Activated naive CD4-positive, alpha-beta T cell treated with anti-CD3 and anti-CD28 coated beads for 36 hours (primary cell): Measurements from ENCODE around the gene CCT6B. TPM values are rescaled to one million over a fixed set of nuclear protein-coding genes. Genes with fewer than 3 reads are reported as not detected.
"Not testable (repeated sequence)": the region's sequence is repeated elsewhere in the genome, so short reads cannot be mapped to it uniquely, and the experiment has no call there.

Source experiments
- CTCF ChIA-PET: fragments of 350-600 bp; sonication (Branson Sonifier 250); formaldehyde crosslinking; loops from one replicate; lab custom pipeline; 2021; ENCODE audit warnings: antibody characterized with exemption; lab: Charles Lee
- DNase-seq: peaks from one replicate; pipeline ENCODE4 v3.0.0-alpha.2; 2020
- H3K27ac Mint-ChIP-seq: one replicate; pipeline ENCODE4 v1.8.0; 2021; ENCODE audit warnings: mild to moderate bottlenecking, mixed read lengths
- H3K27me3 Mint-ChIP-seq: one replicate; pipeline ENCODE4 v1.8.0; 2021; ENCODE audit warnings: low read depth, mixed read lengths
- H3K36me3 Mint-ChIP-seq: one replicate; pipeline ENCODE4 v1.8.0; 2021; ENCODE audit warnings: low read depth, mixed read lengths
- H3K4me1 Mint-ChIP-seq: one replicate; pipeline ENCODE4 v1.8.0; 2021; ENCODE audit warnings: low read depth, mixed read lengths
- H3K4me3 Mint-ChIP-seq: one replicate; pipeline ENCODE4 v1.8.0; 2021; ENCODE audit warnings: mild to moderate bottlenecking, moderate library complexity, mixed read lengths
- H3K9me3 Mint-ChIP-seq: one replicate; pipeline ENCODE4 v1.8.0; 2021; ENCODE audit warnings: mixed read lengths
- intact Hi-C: fragments of 100-400 bp; cut with micrococcal nuclease; formaldehyde crosslinking; loops from one replicate; pipeline ENCODE4 v1.15.1; 2023
- total RNA-seq, 2 experiments: library from RNA; stranded (reverse); gene quantifications; one replicate each; pipeline ENCODE4 v1.2.3, GENCODE V29; 2021

The CCT6B gene
- 1 to 10 TPM in 1 of 2 experiments, under 1 TPM in 1; 0.69 to 1.5 TPM for total RNA-seq

GRCh38 chr17:34961093-34961911 lies at the start of gene CCT6B, which contains the start of gene ZNF830:
CCT6B (minus strand) TSS chr17:34961460; CDS start chr17:34961393, 67 bp downstream.
ZNF830 (plus strand) TSS chr17:34961540; CDS start chr17:34961567, 27 bp downstream.
- H3K9me3 Mint-ChIP-seq, result no peaks in the 10 kb centered on the region
- H3K4me1 Mint-ChIP-seq, result peaks cover 22% of the 10 kb centered on the region
- DNase-seq, result peak; percentile 97
- H3K36me3 Mint-ChIP-seq, result peaks cover 13% of the 10 kb centered on the region
- peak within 1 kb of the TSS; percentile 98 for H3K27ac Mint-ChIP-seq
- CTCF ChIA-PET, result interaction anchor here (0.6 kb wide), 1 partner anchor 73 kb away, joined by 3 read pairs; no protein-coding TSS in a partner anchor
- peak within 1 kb of the TSS; percentile 99 for H3K4me3 Mint-ChIP-seq
- intact Hi-C loops, result loop anchor here (1.0 to 5.0 kb wide), 3 partner anchors 19 to 846 kb away; partner anchors contain the start of genes LIG3 and TAF15
- no peaks in the 10 kb centered on the region for H3K27me3 Mint-ChIP-seq

GRCh38 chr17:35010093-35010492 lies 48.8 kb upstream of the CCT6B start:
- Mint-ChIP-seq H3K4me1 (no peaks in the 10 kb centered on the region), H3K27me3 (no peaks in the 10 kb centered on the region), H3K36me3 (peaks cover 12% of the 10 kb centered on the region), H3K4me3 (no peak overlapping the region), H3K27ac (peak overlapping the region; percentile 12), H3K9me3 (no peaks in the 10 kb centered on the region)
- CTCF ChIA-PET, result interaction anchor here (0.6 to 1.1 kb wide), 4 partner anchors 13 to 590 kb away, joined by 3 read pairs; no protein-coding TSS in a partner anchor
- intact Hi-C loops, result no loop called here
- no peak for DNase-seq

GRCh38 chr17:35006961-35007360 lies 45.7 kb upstream of the CCT6B start:
- no peaks in the 10 kb centered on the region for H3K9me3 Mint-ChIP-seq
- CTCF ChIA-PET, result no interaction called here

GRCh38 chr17:35006345-35006744 lies 45.1 kb upstream of the CCT6B start:
- Mint-ChIP-seq H3K27ac (no peak overlapping the region), H3K4me1 (no peaks in the 10 kb centered on the region), H3K36me3 (peaks cover 19% of the 10 kb centered on the region), H3K4me3 (no peak overlapping the region), H3K27me3 (no peaks in the 10 kb centered on the region), H3K9me3 (no peaks in the 10 kb centered on the region)
- no peak for DNase-seq
- intact Hi-C loops, result no loop called here
- CTCF ChIA-PET, result no interaction called here

More at GRCh38 chr17:35006961-35007360, 45.7 kb upstream of the CCT6B start:
- no peaks in the 10 kb centered on the region for H3K4me1 Mint-ChIP-seq
- no peak overlapping the region for H3K4me3 Mint-ChIP-seq
- H3K27me3 Mint-ChIP-seq, result no peaks in the 10 kb centered on the region
- no peak overlapping the region for H3K27ac Mint-ChIP-seq
- peaks cover 19% of the 10 kb centered on the region for H3K36me3 Mint-ChIP-seq
- intact Hi-C loops, result no loop called here
- no peak for DNase-seq

GRCh38 chr17:35003778-35004177 lies 42.5 kb upstream of the CCT6B start:
- CTCF ChIA-PET, result interaction anchor here (0.5 to 2.0 kb wide), 3 partner anchors 19 to 108 kb away, joined by 3 to 7 read pairs (median 3); no protein-coding TSS in a partner anchor
- Mint-ChIP-seq H3K9me3 (no peaks in the 10 kb centered on the region), H3K36me3 (peaks cover 19% of the 10 kb centered on the region), H3K27me3 (no peaks in the 10 kb centered on the region), H3K4me3 (no peak overlapping the region), H3K27ac (no peak overlapping the region), H3K4me1 (no peaks in the 10 kb centered on the region)
- DNase-seq, result no peak
- intact Hi-C loops, result no loop called here

- no peaks in the 10 kb centered on the region for H3K27me3 Mint-ChIP-seq
- CTCF ChIA-PET, result interaction anchor here (0.9 to 2.0 kb wide), 3 partner anchors 12 to 87 kb away, joined by 3 to 7 read pairs (median 3); no protein-coding TSS in a partner anchor
- no peak overlapping the region for H3K27ac Mint-ChIP-seq
- DNase-seq, result no peak
- no peaks in the 10 kb centered on the region for H3K9me3 Mint-ChIP-seq
- peaks cover 4% of the 10 kb centered on the region for H3K4me1 Mint-ChIP-seq
- intact Hi-C loops, result no loop called here
- no peak overlapping the region for H3K4me3 Mint-ChIP-seq
- H3K36me3 Mint-ChIP-seq, result peaks cover 24% of the 10 kb centered on the region
Measured at GRCh38 chr17:35002876-35003551, 41.8 kb upstream of the CCT6B start.

- Mint-ChIP-seq H3K4me3 (no peak overlapping the region), H3K36me3 (peaks cover 23% of the 10 kb centered on the region), H3K9me3 (no peaks in the 10 kb centered on the region), H3K27me3 (no peaks in the 10 kb centered on the region), H3K4me1 (peaks cover 6% of the 10 kb centered on the region), H3K27ac (no peak overlapping the region)
- intact Hi-C loops, result no loop called here
- no peak for DNase-seq
- CTCF ChIA-PET, result interaction anchor here (2.0 kb wide), 1 partner anchor 89 kb away, joined by 7 read pairs; no protein-coding TSS in a partner anchor
Measured at GRCh38 chr17:35001549-35001948, 40.3 kb upstream of the CCT6B start.

- H3K4me1 Mint-ChIP-seq, intact Hi-C loops, DNase-seq, H3K4me3 Mint-ChIP-seq, H3K27me3 Mint-ChIP-seq, H3K27ac Mint-ChIP-seq, H3K9me3 Mint-ChIP-seq: not testable (repeated sequence)
- peaks cover 23% of the 10 kb centered on the region for H3K36me3 Mint-ChIP-seq
- CTCF ChIA-PET, result interaction anchor here (0.6 to 7.2 kb wide), 4 partner anchors 10 to 119 kb away, joined by 3 to 62 read pairs (median 14); partner anchors contain the start of genes FNDC8 and RAD51D
Measured at GRCh38 chr17:35000965-35001364, 39.7 kb upstream of the CCT6B start.

- H3K36me3 Mint-ChIP-seq, result peaks cover 27% of the 10 kb centered on the region
- H3K27ac Mint-ChIP-seq, result no peak overlapping the region
- H3K4me3 Mint-ChIP-seq, result no peak overlapping the region
- CTCF ChIA-PET, result interaction anchor here (1.3 to 7.2 kb wide), 5 partner anchors 8 to 120 kb away, joined by 4 to 62 read pairs (median 5); partner anchors contain the start of genes FNDC8, RAD51D and RFFL
- H3K27me3 Mint-ChIP-seq, result no peaks in the 10 kb centered on the region
- intact Hi-C loops, result loop anchor here (10.0 kb wide), 1 partner anchor 535 kb away; the partner anchor contains the start of gene SLFN12L
- H3K9me3 Mint-ChIP-seq, result no peaks in the 10 kb centered on the region
- no peak for DNase-seq
- H3K4me1 Mint-ChIP-seq, result peaks cover 6% of the 10 kb centered on the region
Measured at GRCh38 chr17:34999456-34999855, 38.2 kb upstream of the CCT6B start.

- H3K27ac Mint-ChIP-seq, result peak overlapping the region; percentile 83
- no peaks in the 10 kb centered on the region for H3K9me3 Mint-ChIP-seq
- peak; percentile 88 for DNase-seq
- no peak overlapping the region for H3K4me3 Mint-ChIP-seq
- no peaks in the 10 kb centered on the region for H3K27me3 Mint-ChIP-seq
- peaks cover 6% of the 10 kb centered on the region for H3K4me1 Mint-ChIP-seq
- H3K36me3 Mint-ChIP-seq, result peaks cover 31% of the 10 kb centered on the region
- CTCF ChIA-PET, result interaction anchor here (0.9 to 7.2 kb wide), 6 partner anchors 37 to 131 kb away, joined by 3 to 62 read pairs (median 4); partner anchors contain the start of genes FNDC8, RAD51D and RFFL
- intact Hi-C loops, result loop anchor here (1.0 to 10.0 kb wide), 5 partner anchors 25 to 749 kb away; partner anchors contain the start of genes RAD51D and SLFN12L
Measured at GRCh38 chr17:34998205-34998604, 36.9 kb upstream of the CCT6B start.

- Mint-ChIP-seq H3K27ac (no peak overlapping the region), H3K9me3 (no peaks in the 10 kb centered on the region), H3K36me3 (peaks cover 28% of the 10 kb centered on the region), H3K4me1 (peaks cover 6% of the 10 kb centered on the region), H3K4me3 (no peak overlapping the region), H3K27me3 (no peaks in the 10 kb centered on the region)
- no peak for DNase-seq
- CTCF ChIA-PET, result interaction anchor here (1.0 to 7.2 kb wide), 3 partner anchors 25 to 122 kb away, joined by 3 to 62 read pairs (median 25); partner anchors contain the start of genes FNDC8 and RAD51D
- intact Hi-C loops, result loop anchor here (10.0 kb wide), 1 partner anchor 537 kb away; the partner anchor contains the start of gene SLFN12L
Measured at GRCh38 chr17:34997355-34997862, 36.1 kb upstream of the CCT6B start.
